Prostate gland (tissue), 2 donors: ENCODE data around the gene CIDEA. TPM values are rescaled to one million over a fixed set of nuclear protein-coding genes. Genes with fewer than 3 reads are reported as not detected.
A peak's percentile ranks its signal among the peaks of the same experiment; 100 is the strongest.

Experiments used
- DNase-seq: peaks from one replicate; pipeline ENCODE4 v3.0.0-alpha.2; 2019; ENCODE audit warnings: low spot score
- H3K27ac ChIP-seq, 2 donors: fragments of 200-600 bp; sonication (generic); 2 replicates each; pipeline ENCODE4 v1.5.1; 2017 to 2019
- H3K27me3 ChIP-seq: fragments of 200-600 bp; sonication (generic); replicated peaks from 2 replicates; pipeline ENCODE4 v1.5.1; 2019; ENCODE audit not compliant: insufficient read depth
- H3K36me3 ChIP-seq, 2 donors: fragments of 200-600 bp; sonication (generic); 1 replicate in 1 of 2; 2 replicates in 1 of 2; pipeline versions ENCODE4 v1.5.1 to v1.8.1; 2017 to 2019
- H3K4me1 ChIP-seq: fragments of 200-600 bp; sonication (generic); replicated peaks from 2 replicates; pipeline ENCODE4 v1.5.1; 2019
- H3K4me3 ChIP-seq, 2 donors: fragments of 200-600 bp; sonication (generic); 2 replicates each; pipeline ENCODE4 v1.5.1; 2017 to 2019
- H3K9me3 ChIP-seq: fragments of 200-600 bp; sonication (generic); 2 replicates; pipeline ENCODE4 v1.5.1; 2017
- POLR2A ChIP-seq: fragments of 450-650 bp; IDR thresholded peaks from one replicate; pipeline ENCODE4 v1.6.1; 2016; ENCODE audit warnings: antibody characterized with exemption, mild to moderate bottlenecking
- POLR2AphosphoS5 ChIP-seq: sonication (generic); formaldehyde crosslinking; IDR thresholded peaks from one replicate; pipeline ENCODE4 v1.6.1; 2017; ENCODE audit warnings: antibody characterized with exemption
- WGBS: methylation state at CpG from one replicate; pipeline ENCODE4 v1.1.5; 2018; 5-methylcytosine and 5-hydroxymethylcytosine counted together
- intact Hi-C: fragments of 100-400 bp; cut with DNase I; formaldehyde crosslinking; loops from one replicate; pipeline ENCODE4 v1.14.2; 2022
- total RNA-seq, 2 donors: library from RNA; depleted of rRNA; stranded (reverse); fragments of >200 nt; gene quantifications; one replicate each; pipeline ENCODE4 v1.1.0, GENCODE V29; 2016
- TF ChIP-seq, protein P1 (sequence below), 4 experiments: fragments of 200-600 bp in 2 of 4; fragments of 450-650 bp in 2 of 4; sonication (generic) in 2 of 4; IDR thresholded peaks; 1 replicate in 3 of 4; 2 replicates in 1 of 4; pipeline ENCODE4 v1.5.1; 2016 to 2019; ENCODE audit warnings: antibody characterized with exemption in 4 of 4, mild to moderate bottlenecking in 2 of 4, moderate library complexity in 2 of 4

The CIDEA gene
- total RNA-seq, 2 donors from 2014 or later = not detected

DNA sequence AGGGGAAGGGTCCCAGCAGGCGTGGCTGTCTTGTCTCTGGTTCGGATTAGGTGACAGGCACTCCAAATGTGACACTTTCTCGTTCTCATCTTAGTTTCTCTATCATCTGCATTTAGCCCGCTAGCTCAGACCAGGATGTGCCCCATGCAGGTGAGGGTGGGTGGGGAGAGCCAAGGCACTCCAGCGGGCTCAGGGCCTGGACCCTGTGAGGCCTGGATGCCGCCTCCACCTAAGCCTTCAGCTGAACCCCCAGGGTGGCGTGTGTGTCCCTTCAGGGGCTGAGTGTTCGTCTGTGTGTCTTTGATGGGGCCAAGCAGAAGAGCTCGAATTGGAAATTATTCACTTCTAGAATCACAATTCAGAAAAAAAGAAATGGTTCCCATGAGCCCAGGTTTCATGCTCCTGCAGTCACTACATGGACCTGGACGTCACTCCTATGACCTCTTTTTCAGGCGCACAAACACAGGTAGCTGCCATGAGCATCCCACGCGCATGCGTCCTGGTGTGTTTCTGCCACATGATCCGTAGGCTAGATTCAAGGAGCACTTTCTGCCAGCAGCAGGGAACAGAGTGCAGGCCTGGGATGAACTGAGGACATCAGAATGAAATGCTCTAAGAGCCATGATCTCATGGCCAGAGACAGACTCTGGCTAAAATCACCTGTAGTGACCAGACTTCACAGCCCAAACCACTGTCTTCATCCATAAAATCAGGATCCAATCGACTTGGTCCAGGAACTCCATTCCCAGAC, 25.8 kb downstream of the CIDEA start:
- 85% methylated on average over 16 of the region's 16 CpGs for WGBS

DNA sequence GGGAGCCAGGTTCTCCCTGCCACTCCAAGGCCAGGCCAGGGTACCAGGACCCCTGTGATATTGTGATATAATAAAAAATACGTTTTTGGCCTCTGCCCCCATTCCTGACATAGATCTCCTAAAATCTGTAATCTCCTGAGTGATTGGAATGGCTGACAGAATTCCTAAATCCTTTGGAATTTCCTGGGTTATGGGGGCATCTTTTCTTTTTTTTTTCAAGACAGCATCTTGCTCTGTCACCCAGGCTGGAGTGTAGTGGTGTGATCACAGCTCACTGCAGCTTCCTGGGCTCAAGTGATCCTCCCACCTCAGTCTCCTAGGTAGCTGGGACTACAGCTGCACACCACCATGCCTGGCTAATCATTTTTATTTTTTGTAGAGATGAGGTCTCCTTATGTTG, 27.7 kb downstream of the CIDEA start:
- H3K27me3 ChIP-seq = no peaks in the 10 kb centered on the region
- H3K27ac ChIP-seq = no peak overlapping the region
- WGBS = 54% methylated on average over 1 of the region's 1 CpG
- no peaks in the 10 kb centered on the region for H3K9me3 ChIP-seq
- intact Hi-C loops = no loop called here
- TF ChIP-seq POLR2A = no peak
- TF ChIP-seq, protein P1, sequence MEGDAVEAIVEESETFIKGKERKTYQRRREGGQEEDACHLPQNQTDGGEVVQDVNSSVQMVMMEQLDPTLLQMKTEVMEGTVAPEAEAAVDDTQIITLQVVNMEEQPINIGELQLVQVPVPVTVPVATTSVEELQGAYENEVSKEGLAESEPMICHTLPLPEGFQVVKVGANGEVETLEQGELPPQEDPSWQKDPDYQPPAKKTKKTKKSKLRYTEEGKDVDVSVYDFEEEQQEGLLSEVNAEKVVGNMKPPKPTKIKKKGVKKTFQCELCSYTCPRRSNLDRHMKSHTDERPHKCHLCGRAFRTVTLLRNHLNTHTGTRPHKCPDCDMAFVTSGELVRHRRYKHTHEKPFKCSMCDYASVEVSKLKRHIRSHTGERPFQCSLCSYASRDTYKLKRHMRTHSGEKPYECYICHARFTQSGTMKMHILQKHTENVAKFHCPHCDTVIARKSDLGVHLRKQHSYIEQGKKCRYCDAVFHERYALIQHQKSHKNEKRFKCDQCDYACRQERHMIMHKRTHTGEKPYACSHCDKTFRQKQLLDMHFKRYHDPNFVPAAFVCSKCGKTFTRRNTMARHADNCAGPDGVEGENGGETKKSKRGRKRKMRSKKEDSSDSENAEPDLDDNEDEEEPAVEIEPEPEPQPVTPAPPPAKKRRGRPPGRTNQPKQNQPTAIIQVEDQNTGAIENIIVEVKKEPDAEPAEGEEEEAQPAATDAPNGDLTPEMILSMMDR (IDR thresholded peaks at IDR 0.05) = no peak
- H3K4me3 ChIP-seq = no peak overlapping the region
- H3K4me1 ChIP-seq = no peaks in the 10 kb centered on the region
- no peaks in the 10 kb centered on the region for H3K36me3 ChIP-seq
- no peak for DNase-seq

More for the DNA sequence above, 25.8 kb downstream of the CIDEA start:
- TF ChIP-seq, protein P1 (IDR thresholded peaks at IDR 0.05) = no peak
- Histone ChIP-seq H3K27me3 (no peaks in the 10 kb centered on the region), H3K4me3 (no peak overlapping the region), H3K36me3 (no peaks in the 10 kb centered on the region), H3K27ac (peak overlapping the region; percentile 88 to 93), H3K9me3 (no peaks in the 10 kb centered on the region), H3K4me1 (no peaks in the 10 kb centered on the region)
- intact Hi-C loops = loop anchor here (10.0 kb wide), 2 partner anchors 375 to 605 kb away; partner anchors contain the start of genes PTPN2 and SPIRE1
- no peak for DNase-seq

DNA sequence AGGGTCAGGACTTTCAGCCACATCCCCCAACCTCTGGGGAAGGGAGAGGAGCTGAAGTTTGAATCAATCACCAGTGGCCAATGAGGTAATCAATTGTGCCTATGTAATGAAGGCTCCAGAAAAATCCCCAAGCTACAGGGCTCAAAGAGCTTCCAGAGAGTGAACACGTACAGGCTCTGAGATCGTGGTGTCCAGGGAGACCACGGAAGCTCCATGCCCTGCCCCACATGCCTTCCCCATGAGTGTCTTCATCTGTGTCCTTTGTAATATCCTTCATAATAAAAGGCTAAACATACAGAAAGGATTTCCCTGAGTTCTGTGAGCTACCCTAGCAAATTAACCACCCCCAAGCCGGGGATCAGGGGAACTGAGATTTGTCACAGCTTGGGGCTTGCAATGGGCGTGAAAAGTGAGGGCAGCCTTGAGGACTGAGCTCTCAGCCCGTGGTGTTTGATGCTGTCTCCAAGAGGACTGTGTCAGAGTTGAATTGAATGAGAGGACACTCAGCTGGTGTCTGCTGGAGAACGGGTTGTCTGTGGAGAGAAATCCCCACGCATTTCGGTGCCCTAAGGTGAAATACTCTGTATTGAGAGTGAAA, 28.4 kb downstream of the CIDEA start:
- H3K4me3 ChIP-seq = no peak overlapping the region
- no peaks in the 10 kb centered on the region for H3K27me3 ChIP-seq
- DNase-seq = no peak
- H3K36me3 ChIP-seq = no peaks in the 10 kb centered on the region
- no peak overlapping the region for H3K27ac ChIP-seq
- WGBS = 83% methylated on average over 9 of the region's 9 CpGs
- H3K4me1 ChIP-seq = no peaks in the 10 kb centered on the region
- TF ChIP-seq, protein P1 (IDR thresholded peaks at IDR 0.05) = no peak
- TF ChIP-seq POLR2A (no peak), POLR2AphosphoS5 (no peak)
- intact Hi-C loops = no loop called here
- no peaks in the 10 kb centered on the region for H3K9me3 ChIP-seq

DNA sequence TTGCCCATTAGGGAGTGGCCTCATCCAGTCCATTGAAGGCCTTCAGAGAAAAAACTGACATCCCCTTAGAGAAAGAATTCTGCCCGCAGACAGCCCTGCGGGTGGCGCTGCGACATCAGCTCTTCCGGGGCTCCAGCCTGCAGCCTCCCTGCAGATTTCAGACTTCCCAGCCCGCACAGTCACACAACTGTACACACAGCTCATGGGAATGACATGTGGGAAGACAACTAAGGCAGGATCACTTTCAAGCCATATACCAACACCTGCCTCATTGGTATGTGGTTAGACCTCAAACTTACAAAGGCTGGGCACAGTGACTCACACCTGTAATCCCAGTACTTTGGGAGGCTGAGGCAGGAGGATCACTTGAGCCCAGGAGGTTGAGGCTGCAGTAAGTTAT, 29.1 kb downstream of the CIDEA start:
- no peaks in the 10 kb centered on the region for H3K36me3 ChIP-seq
- no peak for DNase-seq
- no peaks in the 10 kb centered on the region for H3K4me1 ChIP-seq
- H3K27me3 ChIP-seq = no peaks in the 10 kb centered on the region
- TF ChIP-seq, protein P1 (IDR thresholded peaks at IDR 0.05) = no peak
- TF ChIP-seq POLR2A (no peak), POLR2AphosphoS5 (no peak)
- no peak overlapping the region for H3K4me3 ChIP-seq
- intact Hi-C loops = no loop called here
- H3K9me3 ChIP-seq = no peaks in the 10 kb centered on the region
- no peak overlapping the region for H3K27ac ChIP-seq
- WGBS = 76% methylated on average over 6 of the region's 6 CpGs

DNA sequence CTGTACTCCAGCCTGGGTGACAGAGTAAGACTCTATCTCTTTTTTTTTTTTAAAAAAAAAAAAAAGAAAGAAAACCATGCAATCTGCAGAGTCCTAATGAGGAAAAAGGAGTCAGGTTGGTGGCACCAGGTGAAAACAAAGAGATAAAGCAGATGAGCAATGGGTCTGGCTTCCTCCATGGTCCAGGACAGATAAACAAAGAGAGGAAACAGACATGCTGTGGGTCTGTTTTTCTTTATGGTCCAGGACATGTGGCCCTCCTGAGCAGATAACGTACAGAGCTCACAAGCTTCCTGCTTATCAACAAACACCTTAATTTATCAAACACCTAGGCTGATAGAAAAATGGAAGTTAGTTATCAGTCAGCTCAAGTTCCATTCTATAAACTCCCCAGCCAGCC, 29.5 kb downstream of the CIDEA start:
- no peaks in the 10 kb centered on the region for H3K9me3 ChIP-seq
- H3K36me3 ChIP-seq = no peaks in the 10 kb centered on the region
- H3K27me3 ChIP-seq = no peaks in the 10 kb centered on the region
- no peak overlapping the region for H3K27ac ChIP-seq
- H3K4me3 ChIP-seq = no peak overlapping the region
- 70% methylated on average over 1 of the region's 1 CpG for WGBS
- no peak for TF ChIP-seq POLR2A
- TF ChIP-seq POLR2AphosphoS5 = no peak
- TF ChIP-seq, protein P1 (IDR thresholded peaks at IDR 0.05) = no peak
- intact Hi-C loops = no loop called here
- no peaks in the 10 kb centered on the region for H3K4me1 ChIP-seq
- DNase-seq = no peak
